ENCODE results near the gene MT1HL1.
"Not testable (repeated sequence)": the region's sequence is repeated elsewhere in the genome, so short reads cannot be mapped to it uniquely, and the experiment has no call there.

Gene MT1HL1

GRCh38 chr1:237013608-237014007, 9.4 kb upstream of the MT1HL1 start:
- no peak for FAIRE-seq

DNA sequence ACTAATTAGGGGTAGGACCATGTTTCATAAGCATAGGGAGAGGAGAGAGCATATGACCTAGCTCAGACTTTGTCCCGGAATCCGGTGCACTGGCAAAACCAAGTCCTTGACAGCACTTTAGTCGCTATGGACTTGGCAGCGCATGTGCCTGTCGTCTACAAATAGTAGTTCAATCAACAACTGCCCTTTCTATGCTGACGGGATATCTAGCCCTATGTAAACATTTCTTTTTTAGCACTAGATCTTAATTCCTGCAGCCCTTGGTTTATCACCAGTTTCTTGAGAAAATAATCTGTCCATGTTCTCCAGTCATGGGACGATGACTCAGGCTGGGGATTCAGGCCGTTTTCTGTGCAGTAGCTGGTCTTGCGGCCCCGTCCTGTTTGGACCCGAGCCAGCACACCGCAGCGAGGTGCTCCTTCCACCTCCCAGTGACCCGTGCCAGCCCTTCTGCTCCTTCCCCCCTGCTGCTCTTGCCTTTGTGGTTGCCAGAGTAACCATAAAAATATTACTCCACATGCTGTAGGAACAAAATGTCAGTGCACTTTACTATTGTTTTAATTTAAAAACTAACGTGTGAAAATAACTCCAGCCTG, 8.6 kb upstream of the MT1HL1 start:
- no peak for FAIRE-seq

DNA sequence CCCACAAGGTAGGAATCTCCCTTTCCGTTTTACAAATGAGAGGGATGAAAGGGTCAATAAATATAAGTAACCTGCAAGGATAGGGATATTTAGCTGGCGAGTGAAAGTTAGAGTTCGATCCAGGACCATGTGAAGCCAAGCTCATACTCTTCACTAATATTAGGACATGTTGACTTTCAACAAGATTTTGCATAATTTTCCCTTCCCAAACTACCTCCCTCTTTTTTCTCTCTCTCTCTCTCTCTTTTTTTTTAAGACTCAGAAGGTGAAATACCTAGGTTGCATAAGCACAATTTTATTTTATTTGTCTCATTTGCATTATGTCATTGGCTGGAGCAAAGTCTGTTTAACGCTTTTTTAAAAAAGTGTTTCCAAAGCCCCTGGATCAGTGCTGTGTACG, 8.1 kb upstream of the MT1HL1 start:
- FAIRE-seq, result no peak

GRCh38 chr1:237011432-237011831, 7.2 kb upstream of the MT1HL1 start:
- no peak for FAIRE-seq

DNA sequence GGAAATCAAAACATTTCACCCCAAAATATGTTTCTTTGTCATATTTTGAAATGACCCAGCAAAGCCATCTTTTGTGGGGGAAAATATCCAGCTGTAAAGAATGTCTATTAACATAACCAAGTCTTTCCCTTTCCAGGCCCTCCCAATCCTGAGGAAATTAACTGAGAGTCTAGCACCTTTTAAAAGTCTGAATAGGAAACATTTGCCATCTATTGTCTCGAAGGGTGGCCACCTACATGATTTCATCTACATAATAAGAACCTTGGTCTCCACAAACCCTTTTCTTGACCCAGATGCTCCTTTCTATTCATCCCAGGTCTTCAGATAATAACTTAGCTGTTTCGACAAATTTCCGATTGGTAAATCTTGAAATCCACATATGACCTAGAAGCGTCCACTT, 5.4 kb upstream of the MT1HL1 start:
- FAIRE-seq, result no peak

DNA sequence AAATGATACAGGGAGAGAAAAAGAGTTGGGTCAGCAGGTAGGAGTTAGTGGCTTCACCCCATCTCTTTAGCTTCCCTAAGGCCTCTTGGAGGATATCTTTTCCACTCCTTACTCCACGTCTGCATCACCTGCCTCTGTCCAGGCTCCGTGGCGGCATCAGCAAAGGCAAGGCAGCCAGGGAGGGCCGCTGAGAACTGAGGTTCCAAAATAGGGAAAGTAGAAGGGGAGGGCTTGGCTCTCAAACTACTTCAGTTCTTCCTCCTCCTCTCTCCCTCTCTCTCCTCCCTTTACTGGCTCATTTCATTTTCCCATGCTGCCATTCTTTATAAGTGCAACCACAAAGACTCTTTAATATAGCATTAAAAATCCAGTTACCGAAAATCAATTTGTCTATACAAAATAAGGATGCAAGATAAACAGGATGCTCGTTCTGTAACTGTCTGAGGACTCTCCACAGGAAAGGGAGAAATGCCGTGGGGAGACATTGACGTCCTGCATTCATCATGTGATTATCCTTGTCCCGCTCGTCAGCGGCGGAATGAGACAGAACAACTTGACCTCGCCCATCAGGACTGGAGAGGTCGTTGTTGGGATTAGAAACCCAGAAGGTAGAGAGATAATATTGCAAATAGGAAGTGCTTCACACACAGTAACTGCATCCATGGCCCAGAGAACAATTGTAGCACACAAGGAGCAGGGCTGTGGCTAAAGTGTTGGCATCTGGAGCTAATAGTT, 3.1 kb upstream of the MT1HL1 start:
- no peak for FAIRE-seq

DNA sequence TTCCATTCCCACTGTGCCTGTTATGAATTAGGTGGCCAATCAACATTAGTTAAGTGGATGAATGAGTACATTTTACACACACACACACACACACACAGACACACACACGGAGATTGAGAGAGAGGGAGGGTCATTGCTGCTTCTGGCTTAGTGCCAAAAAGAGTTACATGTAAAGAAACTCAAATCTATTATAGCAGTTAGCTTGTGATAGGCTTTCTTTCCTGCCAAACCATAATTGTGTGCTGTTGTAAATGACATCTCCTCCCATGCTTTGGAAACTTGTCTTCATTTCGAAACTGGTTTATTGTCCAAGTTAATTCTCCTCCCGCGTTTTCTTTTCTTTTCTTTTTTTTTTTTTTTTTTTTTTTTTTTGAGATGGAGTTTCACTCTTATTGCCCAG, 1.4 kb upstream of the MT1HL1 start:
- FAIRE-seq, result no peak

DNA sequence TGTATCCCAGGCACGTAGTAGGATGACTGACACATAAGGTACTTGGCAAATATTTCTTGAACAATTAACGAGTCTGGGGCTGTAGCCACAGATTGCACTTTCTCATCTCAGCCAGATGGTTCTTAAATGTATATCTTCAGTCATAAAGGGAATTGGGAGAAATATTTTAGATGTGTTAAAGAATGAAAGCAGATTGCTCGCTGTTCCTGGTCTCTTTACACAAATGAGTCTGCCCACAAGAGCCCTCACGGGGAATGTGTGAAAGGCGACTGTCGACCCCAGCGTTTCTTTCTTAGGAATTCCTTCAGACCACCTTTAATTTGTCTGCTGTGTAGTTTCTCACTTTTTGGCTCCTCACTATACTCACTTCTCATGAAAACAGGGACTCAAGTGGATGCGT, 725 bp downstream of the MT1HL1 start:
- FAIRE-seq, result no peak

- no peak for FAIRE-seq
These were observed 4.0 kb downstream of the MT1HL1 start for GRCh38 chr1:237000191-237000590.

DNA sequence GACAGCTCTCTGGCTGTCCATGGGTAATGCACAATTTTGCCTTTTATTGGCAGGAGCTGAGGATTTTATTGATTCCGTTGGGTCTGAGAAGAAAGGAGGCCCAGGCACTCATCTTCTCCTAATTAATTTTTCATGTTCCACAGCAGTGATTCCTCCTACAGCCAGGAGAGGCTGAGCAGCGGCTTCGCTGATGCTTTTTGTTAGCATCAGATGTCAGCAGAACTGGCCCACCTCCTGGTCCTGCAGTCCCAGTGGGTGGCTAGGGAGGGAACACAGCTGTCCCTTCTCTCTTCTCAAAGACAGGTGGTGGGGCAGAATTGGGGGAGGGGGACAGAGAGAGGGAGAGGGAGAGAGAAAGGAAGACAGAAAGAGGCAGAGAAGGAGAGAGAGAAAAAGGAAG, 5.7 kb downstream of the MT1HL1 start:
- FAIRE-seq, result no peak

- no peak for FAIRE-seq
These were observed 6.4 kb downstream of the MT1HL1 start for GRCh38 chr1:236997882-236998281.

- no peak for FAIRE-seq
These were observed 6.9 kb downstream of the MT1HL1 start for GRCh38 chr1:236997361-236997760.

GRCh38 chr1:236994450-236994849, 9.8 kb downstream of the MT1HL1 start:
- FAIRE-seq, result no peak

- FAIRE-seq, result no peak
These were observed 11.8 kb downstream of the MT1HL1 start for GRCh38 chr1:236992449-236992848.

DNA sequence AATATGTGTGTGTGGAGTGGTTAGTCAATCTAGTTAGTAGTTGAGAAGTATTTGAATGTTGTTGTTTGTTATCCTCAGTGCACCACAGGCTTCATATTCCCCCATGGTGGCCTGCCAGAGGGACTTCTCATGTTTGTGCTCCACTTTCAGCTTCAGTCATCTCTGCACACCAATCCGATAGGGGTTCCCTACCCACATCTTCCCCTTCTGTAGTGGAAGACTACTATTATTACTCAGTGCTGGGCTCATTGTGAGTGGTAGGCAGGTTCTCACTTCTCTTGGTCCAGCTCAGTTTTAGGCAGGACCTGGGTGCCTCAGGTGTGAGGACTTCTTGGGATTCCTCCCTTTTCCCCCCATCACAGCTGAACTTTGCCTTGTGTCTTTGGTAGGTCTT, 14.2 kb downstream of the MT1HL1 start:
- FAIRE-seq, result no peak

DNA sequence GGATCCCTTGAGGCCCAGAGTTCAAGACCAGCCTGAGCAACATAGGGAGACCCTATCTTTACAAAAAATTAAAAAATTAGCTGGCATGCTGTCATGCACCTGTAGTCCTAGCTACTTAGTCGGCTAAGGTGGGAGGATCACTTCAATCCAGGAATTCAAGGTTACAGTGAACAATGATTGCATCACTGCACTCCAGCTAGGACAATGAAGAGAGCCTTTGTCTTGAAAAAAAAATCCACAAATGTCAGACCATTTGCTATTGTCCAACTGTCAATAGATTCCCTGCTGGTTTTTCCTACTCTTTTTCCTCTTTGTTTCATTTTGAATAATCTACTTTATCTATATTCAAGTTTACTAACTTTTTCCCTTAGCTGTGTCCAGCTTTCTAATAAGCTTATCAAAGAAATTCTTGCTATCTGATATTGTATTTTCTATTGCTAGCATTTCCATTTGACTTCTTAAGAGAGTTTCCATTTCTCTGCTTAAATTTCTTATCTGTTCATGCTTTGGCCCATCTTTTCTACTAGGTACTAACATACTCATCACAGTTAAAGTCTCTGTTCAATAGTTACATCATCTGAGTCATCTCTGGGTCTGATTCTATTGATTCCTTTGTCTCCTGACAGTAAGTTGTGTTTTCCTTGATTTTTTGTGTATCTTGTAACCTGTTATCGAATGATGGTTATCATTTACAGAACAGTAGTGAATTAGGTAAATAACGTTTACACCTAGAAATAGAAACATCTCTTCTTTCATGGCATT, 14.8 kb downstream of the MT1HL1 start:
- no peak for FAIRE-seq

GRCh38 chr1:236983818-236984217, 20.4 kb downstream of the MT1HL1 start:
- no peak for FAIRE-seq

DNA sequence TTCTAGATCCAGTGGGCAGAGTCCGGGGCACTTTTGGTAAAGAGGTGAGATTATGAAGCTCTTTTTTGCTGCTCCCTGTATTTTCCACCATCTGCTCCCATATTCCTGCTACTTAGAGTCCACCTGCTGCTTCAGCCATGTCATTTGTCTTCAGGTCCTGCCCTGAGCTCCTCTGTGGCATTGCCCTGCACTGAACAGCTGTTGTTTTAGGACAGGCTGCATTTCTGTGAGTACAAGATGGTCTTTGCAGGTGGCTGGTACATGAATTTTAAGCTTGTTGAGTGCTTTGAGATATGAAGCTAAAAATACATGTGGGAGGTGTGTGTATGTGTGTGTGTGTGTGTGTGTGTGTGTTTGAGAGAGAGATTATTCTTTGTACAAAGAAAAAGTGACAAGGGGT, 21.9 kb downstream of the MT1HL1 start:
- no peak for FAIRE-seq

- FAIRE-seq, result not testable (repeated sequence)
These were observed 22.8 kb downstream of the MT1HL1 start for GRCh38 chr1:236981431-236981830.

GRCh38 chr1:236980673-236981072, 23.6 kb downstream of the MT1HL1 start:
- FAIRE-seq, result no peak

GRCh38 chr1:236979149-236979900, 24.9 kb downstream of the MT1HL1 start:
- no peak for FAIRE-seq

- no peak for FAIRE-seq
These were observed 25.5 kb downstream of the MT1HL1 start for GRCh38 chr1:236978740-236979139.

DNA sequence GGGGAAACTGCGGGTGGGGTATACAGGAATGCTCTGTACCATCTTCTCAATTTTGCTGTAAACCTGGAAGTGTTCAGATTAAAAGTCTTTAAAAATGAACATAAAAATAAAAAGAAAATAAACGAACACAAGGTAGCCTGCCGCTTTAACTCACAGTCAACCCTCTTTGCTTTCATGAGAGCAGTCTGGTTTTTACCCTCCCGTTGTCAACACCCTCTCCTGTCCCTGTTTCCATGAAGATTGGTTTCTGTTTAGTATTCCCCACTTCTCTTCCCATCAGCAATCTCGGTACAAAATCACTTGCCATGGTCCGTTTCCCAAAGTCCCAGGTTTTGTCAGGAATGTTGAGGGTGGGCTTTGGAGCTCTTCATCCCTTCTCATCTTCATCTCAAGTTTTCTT, 28.8 kb downstream of the MT1HL1 start:
- no peak for FAIRE-seq

Measured in colon (tissue), 2 donors.